Esophagus muscularis mucosa (tissue), 4 donors: ENCODE results near the gene NRXN2. TPM values are rescaled to one million over a fixed set of nuclear protein-coding genes. Genes with fewer than 3 reads are reported as not detected.

Source experiments
- DNase-seq: peaks from one replicate; pipeline ENCODE4 v3.0.0-alpha.2; 2017; ENCODE audit errors: extremely low spot score
- H3K27ac ChIP-seq, 4 donors: fragments of 200-600 bp; sonication (generic); replicated peaks in 1 of 4; 1 replicate in 3 of 4; 2 replicates in 1 of 4; pipeline ENCODE4 v1.5.1; 2016 to 2019; ENCODE audit warnings: mild to moderate bottlenecking in 1 of 4
- H3K27me3 ChIP-seq, 4 donors: fragments of 200-600 bp; sonication (generic); one replicate each; pipeline versions ENCODE4 v1.5.1 to v1.6.0; 2016 to 2019
- H3K36me3 ChIP-seq, 4 donors: fragments of 200-600 bp; sonication (generic); one replicate each; pipeline ENCODE4 v1.5.1; 2016 to 2019
- H3K4me1 ChIP-seq, 4 donors: fragments of 200-600 bp; sonication (generic); one replicate each; pipeline ENCODE4 v1.5.1; 2016 to 2019
- H3K4me3 ChIP-seq, 4 donors: fragments of 200-600 bp; sonication (generic); 1 replicate in 2 of 4; 2 replicates in 2 of 4; pipeline ENCODE4 v1.5.1; 2016 to 2019; ENCODE audit warnings: mild to moderate bottlenecking in 4 of 4, moderate library complexity in 1 of 4
- H3K9me3 ChIP-seq, 4 donors: fragments of 200-600 bp; sonication (generic); 1 replicate in 3 of 4; 2 replicates in 1 of 4; pipeline ENCODE4 v1.5.1; 2016 to 2019
- EP300 ChIP-seq: sonication (generic); formaldehyde crosslinking; IDR thresholded peaks from one replicate; pipeline ENCODE4 v1.6.1; 2017; ENCODE audit warnings: antibody characterized with exemption
- POLR2A ChIP-seq: fragments of 450-650 bp; IDR thresholded peaks from one replicate; pipeline ENCODE4 v1.6.1; 2017; ENCODE audit warnings: antibody characterized with exemption, moderate library complexity, mild to moderate bottlenecking, low read depth
- POLR2AphosphoS5 ChIP-seq, 2 donors: sonication (generic); formaldehyde crosslinking; IDR thresholded peaks; one replicate each; pipeline ENCODE4 v1.6.1; 2017; ENCODE audit warnings: antibody characterized with exemption in 2 of 2
- WGBS: methylation state at CpG from one replicate; pipeline ENCODE4 v1.1.5; 2018; 5-methylcytosine and 5-hydroxymethylcytosine counted together
- intact Hi-C: fragments of 100-400 bp; cut with DNase I; formaldehyde crosslinking; loops from one replicate; pipeline ENCODE4 v1.15.1; 2023
- total RNA-seq, 4 donors: library from RNA; depleted of rRNA; stranded (reverse); fragments of >200 nt; gene quantifications; one replicate each; pipeline versions ENCODE4 v1.1.0 to v1.2.1, GENCODE V29; 2016
- TF ChIP-seq, protein P1 (sequence below), 3 experiments: fragments of 200-600 bp in 2 of 3; fragments of 450-650 bp in 1 of 3; sonication (generic) in 2 of 3; IDR thresholded peaks; one replicate each; pipeline ENCODE4 v1.5.1; 2017 to 2019; ENCODE audit warnings: antibody characterized with exemption in 3 of 3, mild to moderate bottlenecking in 2 of 3, moderate library complexity in 1 of 3

NRXN2 gene
- total RNA-seq, 4 donors from 2014 or later, result 2.1 to 12.9 (median 4.3) TPM

DNA sequence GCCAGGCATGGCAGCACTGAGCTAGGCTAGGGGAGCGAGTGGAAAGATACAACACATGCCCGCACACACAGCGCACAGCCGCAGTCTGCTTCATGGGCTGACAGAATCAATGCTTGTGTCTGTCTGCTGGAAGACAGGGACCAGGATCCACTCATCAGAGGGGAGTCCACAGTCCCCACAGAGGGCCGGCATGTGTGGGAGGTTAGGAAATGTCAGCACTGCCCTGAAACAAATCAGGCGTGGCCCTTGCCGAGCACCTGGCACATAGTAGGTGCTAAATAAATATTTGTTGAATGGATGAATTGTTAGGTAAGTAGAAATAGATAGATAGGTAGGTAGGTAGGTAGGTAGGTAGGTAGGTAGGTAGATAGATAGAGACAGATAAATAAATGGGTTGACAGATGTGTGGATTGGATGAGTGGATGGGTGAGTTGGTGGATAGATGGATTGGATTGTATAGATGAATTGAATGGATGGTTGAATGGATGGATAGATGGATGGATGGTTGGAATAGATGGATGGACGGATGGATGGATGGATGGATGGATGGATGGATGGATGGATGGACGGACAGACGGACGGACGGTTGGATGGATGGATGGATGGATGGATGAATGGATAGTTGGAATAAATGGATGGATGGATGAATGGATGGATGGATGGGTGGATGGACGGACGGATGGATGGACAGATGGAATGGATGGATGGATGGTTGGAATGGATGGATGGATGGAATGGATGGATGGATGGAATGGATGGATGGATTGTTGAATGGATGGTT lies 128.6 kb downstream of the NRXN2 start:
- peaks cover 0 to 3% (median 0%) of the 10 kb centered on the region in 4 donors for H3K9me3 ChIP-seq
- no peak overlapping the region for H3K27ac ChIP-seq
- DNase-seq, result no peak
- no peaks in the 10 kb centered on the region for H3K4me1 ChIP-seq
- H3K4me3 ChIP-seq, result no peak overlapping the region
- WGBS, result 90% methylated on average over 14 of the region's 14 CpGs
- peaks cover 0 to 3% (median 0%) of the 10 kb centered on the region in 4 donors for H3K27me3 ChIP-seq
- intact Hi-C loops, result no loop called here
- no peaks in the 10 kb centered on the region for H3K36me3 ChIP-seq
- TF ChIP-seq, protein P1, sequence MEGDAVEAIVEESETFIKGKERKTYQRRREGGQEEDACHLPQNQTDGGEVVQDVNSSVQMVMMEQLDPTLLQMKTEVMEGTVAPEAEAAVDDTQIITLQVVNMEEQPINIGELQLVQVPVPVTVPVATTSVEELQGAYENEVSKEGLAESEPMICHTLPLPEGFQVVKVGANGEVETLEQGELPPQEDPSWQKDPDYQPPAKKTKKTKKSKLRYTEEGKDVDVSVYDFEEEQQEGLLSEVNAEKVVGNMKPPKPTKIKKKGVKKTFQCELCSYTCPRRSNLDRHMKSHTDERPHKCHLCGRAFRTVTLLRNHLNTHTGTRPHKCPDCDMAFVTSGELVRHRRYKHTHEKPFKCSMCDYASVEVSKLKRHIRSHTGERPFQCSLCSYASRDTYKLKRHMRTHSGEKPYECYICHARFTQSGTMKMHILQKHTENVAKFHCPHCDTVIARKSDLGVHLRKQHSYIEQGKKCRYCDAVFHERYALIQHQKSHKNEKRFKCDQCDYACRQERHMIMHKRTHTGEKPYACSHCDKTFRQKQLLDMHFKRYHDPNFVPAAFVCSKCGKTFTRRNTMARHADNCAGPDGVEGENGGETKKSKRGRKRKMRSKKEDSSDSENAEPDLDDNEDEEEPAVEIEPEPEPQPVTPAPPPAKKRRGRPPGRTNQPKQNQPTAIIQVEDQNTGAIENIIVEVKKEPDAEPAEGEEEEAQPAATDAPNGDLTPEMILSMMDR (IDR thresholded peaks at IDR 0.05), result no peak
- TF ChIP-seq EP300, result no peak
- TF ChIP-seq POLR2AphosphoS5 (IDR thresholded peaks at IDR 0.05), result no peak
- no peak for TF ChIP-seq POLR2A

DNA sequence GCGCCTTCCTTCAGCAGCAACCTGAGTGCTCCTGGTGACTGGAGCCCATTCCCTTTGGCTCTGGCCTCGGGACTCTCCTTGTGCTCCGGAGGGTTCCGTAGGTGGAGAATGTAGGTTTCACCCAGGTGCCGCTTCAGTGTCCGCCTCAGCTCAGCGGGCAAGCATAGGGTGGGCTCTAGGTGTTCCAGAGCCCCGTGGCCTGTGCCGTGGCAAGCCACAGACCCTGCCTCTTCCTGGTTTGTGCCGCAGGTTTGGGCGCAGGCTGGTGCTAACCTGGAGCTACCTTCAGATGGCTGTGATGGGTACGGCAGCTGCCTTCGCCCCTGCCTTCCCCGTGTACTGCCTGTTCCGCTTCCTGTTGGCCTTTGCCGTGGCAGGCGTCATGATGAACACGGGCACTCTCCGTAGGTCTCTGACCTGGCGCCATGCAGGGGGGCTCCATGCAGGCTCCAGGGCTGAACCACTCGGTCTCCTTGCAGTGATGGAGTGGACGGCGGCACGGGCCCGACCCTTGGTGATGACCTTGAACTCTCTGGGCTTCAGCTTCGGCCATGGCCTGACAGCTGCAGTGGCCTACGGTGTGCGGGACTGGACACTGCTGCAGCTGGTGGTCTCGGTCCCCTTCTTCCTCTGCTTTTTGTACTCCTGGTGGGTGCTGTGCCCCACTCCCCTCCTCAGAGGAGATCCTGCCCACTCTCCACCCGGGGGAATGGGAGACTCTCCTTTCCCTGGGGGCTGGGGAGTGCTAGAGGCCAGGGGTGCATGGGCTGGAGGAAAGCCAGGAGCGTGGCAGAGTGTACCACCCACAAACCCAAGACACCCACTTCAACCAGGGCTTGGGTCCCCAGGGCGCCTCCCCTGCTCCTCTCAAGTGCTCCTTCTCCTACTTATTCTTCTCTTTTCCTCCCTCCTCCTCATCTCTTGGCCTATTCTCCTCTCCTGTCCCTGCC lies 129.6 kb downstream of the NRXN2 start:
- Histone ChIP-seq H3K36me3 (no peaks in the 10 kb centered on the region), H3K27me3 (peaks cover 0 to 3% (median 0%) of the 10 kb centered on the region in 4 donors), H3K27ac (no peak overlapping the region), H3K4me3 (no peak overlapping the region), H3K9me3 (peaks cover 0 to 12% (median 1%) of the 10 kb centered on the region in 4 donors), H3K4me1 (no peaks in the 10 kb centered on the region)
- WGBS, result 90% methylated on average over 18 of the region's 32 CpGs
- no peak for TF ChIP-seq POLR2A
- TF ChIP-seq, protein P1 (IDR thresholded peaks at IDR 0.05), result no peak
- TF ChIP-seq EP300, result no peak
- TF ChIP-seq POLR2AphosphoS5 (IDR thresholded peaks at IDR 0.05), result no peak
- DNase-seq, result no peak
- intact Hi-C loops, result no loop called here

DNA sequence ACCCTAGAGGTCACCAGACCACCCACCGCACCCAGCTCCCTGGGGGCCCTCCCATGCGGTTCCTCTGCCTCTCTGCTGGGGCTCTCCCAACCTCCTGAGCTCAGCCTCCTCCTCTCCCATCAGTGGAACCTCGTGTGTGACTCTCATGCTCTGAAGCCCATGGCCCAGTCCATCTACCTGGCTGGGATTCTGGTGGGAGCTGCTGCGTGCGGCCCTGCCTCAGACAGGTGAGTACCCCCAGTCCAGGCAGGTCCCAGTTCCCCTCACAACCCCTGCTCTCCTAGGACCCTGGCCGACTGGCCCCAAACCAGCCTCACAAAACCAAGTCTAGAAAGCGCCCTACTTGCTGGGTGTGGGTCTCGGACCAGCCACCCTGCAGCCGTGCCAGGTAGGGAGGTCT lies 130.3 kb downstream of the NRXN2 start:
- intact Hi-C loops, result no loop called here
- H3K4me1 ChIP-seq, result no peaks in the 10 kb centered on the region
- peaks cover 0 to 16% (median 7%) of the 10 kb centered on the region in 4 donors for H3K9me3 ChIP-seq
- TF ChIP-seq POLR2AphosphoS5 (IDR thresholded peaks at IDR 0.05) (no peak), POLR2A (no peak), EP300 (no peak)
- TF ChIP-seq, protein P1 (IDR thresholded peaks at IDR 0.05), result no peak
- no peaks in the 10 kb centered on the region for H3K36me3 ChIP-seq
- no peak overlapping the region for H3K27ac ChIP-seq
- WGBS, result 90% methylated on average over 7 of the region's 9 CpGs
- no peak for DNase-seq
- H3K4me3 ChIP-seq, result no peak overlapping the region
- peaks cover 0 to 2% (median 0%) of the 10 kb centered on the region in 4 donors for H3K27me3 ChIP-seq

DNA sequence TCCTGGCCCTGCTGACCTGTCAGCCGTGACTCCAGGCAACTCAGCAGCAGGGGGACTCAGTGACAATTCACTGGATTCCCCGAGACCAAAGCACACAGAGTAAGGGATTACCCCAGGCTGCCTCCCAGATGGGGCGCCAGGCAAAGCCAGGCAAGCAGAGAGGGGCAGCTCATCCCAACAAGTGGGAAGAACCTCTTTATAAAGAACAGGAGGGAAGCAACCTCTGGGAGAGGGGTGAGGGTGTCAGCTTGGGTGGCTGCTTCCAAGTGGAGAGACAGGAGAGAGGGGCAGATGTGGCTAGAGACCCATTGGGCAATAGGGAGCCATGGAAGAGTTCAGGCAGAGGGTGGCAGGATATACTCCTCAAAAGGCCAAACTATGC lies 130.8 kb downstream of the NRXN2 start:
- TF ChIP-seq EP300 (no peak), POLR2A (no peak)
- TF ChIP-seq, protein P1 (IDR thresholded peaks at IDR 0.05), result no peak
- Histone ChIP-seq H3K4me1 (no peaks in the 10 kb centered on the region), H3K36me3 (no peaks in the 10 kb centered on the region), H3K9me3 (peaks cover 0 to 16% (median 7%) of the 10 kb centered on the region in 4 donors), H3K4me3 (no peak overlapping the region), H3K27me3 (no peaks in the 10 kb centered on the region), H3K27ac (no peak overlapping the region)
- no peak for DNase-seq
- intact Hi-C loops, result no loop called here
- 100% methylated on average over 2 of the region's 3 CpGs for WGBS
